Cardiac septum (tissue), 1 donor: ENCODE data around the gene ERCC5. TPM values are rescaled to one million over a fixed set of nuclear protein-coding genes. Genes with fewer than 3 reads are reported as not detected.

ENCODE experiments used
- DNase-seq: peaks from one replicate; pipeline ENCODE4 v3.0.0-alpha.2; 2020; ENCODE audit warnings: low spot score
- intact Hi-C: fragments of 100-400 bp; cut with DNase I; formaldehyde crosslinking; loops from one replicate; pipeline ENCODE4 v1.14.0; 2022
- total RNA-seq: library from RNA; stranded (reverse); fragmentation: NEBNext Ultra II Directional; extraction: Animal tissue kit (Norgen Biotek cat#: 25700); gene quantifications from one replicate; pipeline ENCODE4 v1.2.1, GENCODE V29; 2021
- donor health status: DM: no; HTN: no; CAD: no.

The ERCC5 gene
- total RNA-seq, 1 donor from 2014 or later: 36.5 TPM

DNA sequence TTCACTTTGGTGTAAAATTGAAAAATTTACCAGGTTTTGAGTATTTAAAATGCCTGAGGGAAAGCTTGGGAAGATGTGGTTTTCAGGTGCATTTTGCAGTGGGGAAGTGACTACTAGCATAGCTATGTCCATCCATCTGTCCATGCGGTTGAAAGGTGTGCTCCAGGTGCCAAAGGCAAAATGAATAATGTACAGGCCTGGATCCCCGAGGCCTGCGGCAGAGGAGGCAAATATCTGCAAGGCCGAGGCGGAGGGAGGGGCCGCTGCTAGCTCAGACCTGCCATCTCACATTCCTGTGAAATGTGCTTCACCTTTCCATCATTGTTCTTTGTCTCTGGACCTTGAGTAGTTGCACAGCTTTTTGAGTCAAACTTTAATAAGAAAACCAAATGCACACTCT is 65.5 kb downstream of the ERCC5 start:
- no peak for DNase-seq
- intact Hi-C loops: loop anchor here (10.0 kb wide), 1 partner anchor 873 kb away; no protein-coding TSS in a partner anchor

GRCh38 chr13:102912599-102912998 is 66.8 kb downstream of the ERCC5 start:
- DNase-seq: no peak
- intact Hi-C loops: loop anchor here (10.0 kb wide), 1 partner anchor 872 kb away; no protein-coding TSS in a partner anchor

DNA sequence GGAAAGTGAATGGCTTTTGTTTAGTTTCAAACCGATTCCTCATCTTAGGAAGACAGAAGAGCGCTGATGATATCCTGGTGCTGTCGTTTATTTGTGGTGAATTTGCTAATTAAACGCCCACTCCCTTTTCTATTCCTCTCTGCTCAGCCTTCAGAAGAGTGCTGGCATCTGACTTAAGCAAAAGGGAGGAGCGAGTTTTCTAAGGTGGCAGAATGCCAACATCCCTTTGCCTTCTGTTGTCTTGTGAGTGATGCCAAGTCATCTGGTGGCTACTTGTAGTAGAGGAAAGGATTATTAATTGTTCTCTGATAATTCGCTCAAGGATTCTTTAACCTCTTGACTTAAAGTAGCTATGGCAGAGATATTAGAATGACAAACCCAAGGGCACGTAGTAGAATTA is 68.1 kb downstream of the ERCC5 start:
- DNase-seq: no peak
- intact Hi-C loops: loop anchor here (10.0 kb wide), 1 partner anchor 871 kb away; no protein-coding TSS in a partner anchor

DNA sequence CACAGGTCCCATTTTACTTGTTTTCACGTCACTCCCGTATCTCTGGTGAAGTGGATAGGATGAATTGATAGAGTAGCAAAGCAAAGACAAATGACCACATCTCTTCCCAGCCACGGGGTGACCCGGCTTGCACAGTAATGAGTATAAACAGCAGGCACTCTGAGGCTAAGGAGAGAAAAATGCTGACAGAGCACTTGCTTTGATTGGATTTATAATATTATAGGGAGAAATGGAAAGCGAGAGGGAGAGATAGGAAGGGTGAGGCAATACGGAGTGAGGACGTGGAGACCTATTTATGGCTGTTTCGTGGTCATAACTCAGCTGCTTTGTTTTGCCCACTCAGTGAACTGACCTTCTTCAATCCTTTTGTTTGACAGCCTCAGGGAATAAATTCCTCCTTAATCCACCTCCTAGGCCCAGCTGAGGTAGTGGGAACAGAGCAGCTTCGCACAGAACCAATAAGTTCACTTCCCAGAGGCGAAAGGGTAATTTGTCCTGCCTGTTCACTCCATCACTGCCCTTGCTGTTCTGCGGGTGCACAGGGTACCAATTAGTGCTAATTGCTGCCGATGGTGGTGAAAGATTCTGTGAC is 68.6 kb downstream of the ERCC5 start:
- no peak for DNase-seq
- intact Hi-C loops: loop anchor here (10.0 kb wide), 1 partner anchor 870 kb away; no protein-coding TSS in a partner anchor

DNA sequence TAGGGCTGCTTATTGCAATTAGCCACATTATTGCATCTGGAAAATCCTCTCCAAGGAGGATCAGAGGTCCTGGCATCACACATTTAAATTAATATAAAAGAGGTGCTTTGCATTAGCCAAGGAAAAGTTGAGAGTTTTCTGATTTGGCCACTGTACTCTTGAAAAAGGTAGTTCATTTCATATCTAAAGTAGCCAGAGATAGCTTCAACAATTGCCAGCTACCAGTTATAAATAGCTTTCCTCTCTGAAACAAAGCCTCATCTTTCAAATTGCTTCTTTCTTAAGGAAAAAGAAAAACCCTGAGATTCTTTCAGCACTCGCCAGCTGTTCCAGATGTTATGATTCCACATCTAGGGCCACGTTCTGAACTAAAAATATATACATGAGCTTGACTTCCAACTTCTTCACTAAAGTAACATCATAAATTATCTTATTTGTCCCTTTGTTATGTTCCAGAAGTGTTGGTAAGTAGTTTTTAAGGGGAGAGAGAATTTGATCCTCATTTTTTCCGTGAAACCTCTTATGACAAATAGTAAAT is 69.6 kb downstream of the ERCC5 start:
- no peak for DNase-seq
- intact Hi-C loops: loop anchor here (10.0 kb wide), 1 partner anchor 869 kb away; no protein-coding TSS in a partner anchor

GRCh38 chr13:102917019-102917418 is 71.2 kb downstream of the ERCC5 start:
- intact Hi-C loops: loop anchor here (10.0 kb wide), 1 partner anchor 868 kb away; no protein-coding TSS in a partner anchor
- DNase-seq: no peak

- intact Hi-C loops: no loop called here
- DNase-seq: no peak
These were observed 76.4 kb downstream of the ERCC5 start for GRCh38 chr13:102922184-102922583.

Other genes with a start within 250 kb of the ERCC5 start
- gene TPP2, start 249.0 kb upstream of the ERCC5 start, total RNA-seq: 31.0 TPM
- gene METTL21C, start 151.0 kb upstream of the ERCC5 start, total RNA-seq: not detected
- gene TEX30, start 72.2 kb upstream of the ERCC5 start, total RNA-seq: 5.9 TPM
- gene POGLUT2, start 47.1 kb upstream of the ERCC5 start, total RNA-seq: 2.3 TPM
- 30.4 TPM for gene BIVM, start 46.9 kb upstream of the ERCC5 start, total RNA-seq
- gene SLC10A2, start 220.4 kb downstream of the ERCC5 start, total RNA-seq: not detected